Heart left ventricle (tissue), 13 donors: ENCODE measurements around the gene TXNDC11.

Experiments used
- CTCF ChIP-seq, 12 donors: fragments of 200-600 bp; sonication (generic) in 4 of 12; IDR thresholded peaks; one replicate each; pipeline versions ENCODE4 v1.5.0 to v1.8.0; 2018 to 2022; ENCODE audit warnings: antibody characterized with exemption in 12 of 12, mild to moderate bottlenecking in 5 of 12
- POLR2A ChIP-seq, 2 donors: fragments of 450-650 bp; IDR thresholded peaks; one replicate each; pipeline ENCODE4 v1.6.1; 2017; ENCODE audit warnings: antibody characterized with exemption in 2 of 2, mild to moderate bottlenecking in 2 of 2, moderate library complexity in 2 of 2
- donor health status: ischemic (EF 13 %, LVEDD 7.1; RV severe dilation, severe dysfunction).
- donor health status: DM: no; HTN: yes; CAD: no.
- donor health status: DM: no; HTN: no; CAD: no.
- donor health status: ischemic (EF 25% LVEDD 6.9; RV normal size, moderate dysfunction).
- donor health status: ischemic (EF 25% LVEDD 5.7; RV mildly dilated, moderate dysfunction).
- donor health status: ischemic (EF 35%, LVEDD 5.7; RV mildly dilated, moderate dysfunction).
- donor health status: nonischemic (EF 11% LVEDD 7.7; RV severe dilation, severe dysfunction).
- donor health status: DM: yes; HTN: yes; CAD: no.
- donor health status: PGD.
- donor health status: ischemic (EF 29% LVEDD 5.4; RV normal size, mild dysfunction).
- donor health status: nonischemic (EF 23%, LVEDD 6.1; RV moderate dilation, normal function).

GRCh38 chr16:11756248-11756647, 13.6 kb upstream of the TXNDC11 start:
- TF ChIP-seq CTCF (IDR thresholded peaks at IDR 0.05) = no peak
- TF ChIP-seq POLR2A (IDR thresholded peaks at IDR 0.05) = no peak
